Activated T-cell treated with anti-CD3 and anti-CD28 coated beads for 1 hour (primary cell): Measurements from ENCODE around the gene BASP1.
"Not testable (repeated sequence)": the region's sequence is repeated elsewhere in the genome, so short reads cannot be mapped to it uniquely, and the experiment has no call there.

Experiments used
- DNase-seq: peaks from one replicate; pipeline ENCODE4 v3.0.0-alpha.2; 2020; ENCODE audit warnings: low read depth

BASP1 gene

GRCh38 chr5:17289681-17290539 lies 72.5 kb downstream of the BASP1 start:
- no peak for DNase-seq

GRCh38 chr5:17290540-17290974 lies 73.1 kb downstream of the BASP1 start:
- DNase-seq = no peak

GRCh38 chr5:17292434-17293015 lies 75.1 kb downstream of the BASP1 start:
- DNase-seq = no peak

- DNase-seq = no peak
These were observed 77.3 kb downstream of the BASP1 start for GRCh38 chr5:17294639-17295311.

- DNase-seq = no peak
These were observed 78.2 kb downstream of the BASP1 start for GRCh38 chr5:17295671-17296070.

- no peak for DNase-seq
These were observed 84.7 kb downstream of the BASP1 start for GRCh38 chr5:17302106-17302505.

- no peak for DNase-seq
These were observed 85.2 kb downstream of the BASP1 start for GRCh38 chr5:17302604-17303003.

- DNase-seq = no peak
These were observed 86.9 kb downstream of the BASP1 start for GRCh38 chr5:17304282-17304681.

- no peak for DNase-seq
These were observed 87.6 kb downstream of the BASP1 start for GRCh38 chr5:17305017-17305416.

- DNase-seq = no peak
These were observed 88.7 kb downstream of the BASP1 start for GRCh38 chr5:17305964-17306725.

GRCh38 chr5:17306726-17307091 lies 89.3 kb downstream of the BASP1 start:
- DNase-seq = no peak

GRCh38 chr5:17307440-17307839 lies 90.0 kb downstream of the BASP1 start:
- not testable (repeated sequence) for DNase-seq

GRCh38 chr5:17308326-17309065 lies 91.1 kb downstream of the BASP1 start:
- DNase-seq = no peak

- DNase-seq = no peak
These were observed 92.0 kb downstream of the BASP1 start for GRCh38 chr5:17309462-17309861.

- DNase-seq = not testable (repeated sequence)
These were observed 93.1 kb downstream of the BASP1 start for GRCh38 chr5:17310502-17310901.

- not testable (repeated sequence) for DNase-seq
These were observed 94.4 kb downstream of the BASP1 start for GRCh38 chr5:17311811-17312210.

- no peak for DNase-seq
These were observed 94.9 kb downstream of the BASP1 start for GRCh38 chr5:17312358-17312757.

GRCh38 chr5:17314907-17315471 lies 97.6 kb downstream of the BASP1 start:
- DNase-seq = no peak

GRCh38 chr5:17315710-17316221 lies 98.3 kb downstream of the BASP1 start:
- no peak for DNase-seq

- DNase-seq = no peak
These were observed 99.6 kb downstream of the BASP1 start for GRCh38 chr5:17316970-17317459.

GRCh38 chr5:17317473-17317872 lies 100.0 kb downstream of the BASP1 start:
- no peak for DNase-seq
